PC-3 (cell line): ENCODE data around the gene GALNT10.

Experiments
- CTCF ChIP-seq: fragments of 300-600 bp; sonication (generic); conservative IDR thresholded peaks from 2 replicates; pipeline ENCODE4 v1.5.1; 2017; ENCODE audit warnings: antibody characterized with exemption, low read depth, mild to moderate bottlenecking, low read length
- EZH2 ChIP-seq: fragments of 300-600 bp; sonication (generic); IDR thresholded peaks from one replicate; pipeline ENCODE4 v1.6.1; 2017; ENCODE audit warnings: antibody characterized with exemption, mild to moderate bottlenecking, low read length; ENCODE audit not compliant: unreplicated experiment

GRCh38 chr5:154317916-154318315 is 127.4 kb downstream of the GALNT10 start:
- TF ChIP-seq CTCF (no peak), EZH2 (no peak)
